ENCODE data around the gene TAF1B. TPM values are rescaled to one million over a fixed set of nuclear protein-coding genes. Genes with fewer than 3 reads are reported as not detected.

Gene TAF1B
- total RNA-seq, 1 experiment from 2014 or later, result 29.9 TPM

DNA sequence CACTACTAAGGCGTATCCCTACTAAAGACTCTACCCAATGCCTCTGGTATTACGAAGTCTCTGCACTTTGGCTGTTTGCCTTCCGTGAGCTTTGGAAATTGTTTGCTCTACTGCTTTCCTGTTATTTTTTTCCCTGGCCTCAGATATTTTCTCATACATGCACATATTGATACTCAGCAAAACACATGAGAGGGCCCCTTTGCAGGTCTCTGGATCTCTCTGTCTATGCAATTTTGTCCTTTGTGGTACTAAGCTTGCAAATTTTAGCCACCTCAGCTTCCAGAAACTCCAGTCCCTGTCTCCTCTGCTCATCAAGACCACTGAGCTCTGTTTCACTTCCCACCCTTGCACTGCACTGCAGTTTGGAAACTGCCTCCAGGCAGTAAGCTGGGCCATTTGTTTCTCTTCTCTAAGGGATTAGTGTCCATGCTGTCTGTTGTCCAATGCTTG, 46.6 kb downstream of the TAF1B start:
- TF ChIP-seq, protein P1, sequence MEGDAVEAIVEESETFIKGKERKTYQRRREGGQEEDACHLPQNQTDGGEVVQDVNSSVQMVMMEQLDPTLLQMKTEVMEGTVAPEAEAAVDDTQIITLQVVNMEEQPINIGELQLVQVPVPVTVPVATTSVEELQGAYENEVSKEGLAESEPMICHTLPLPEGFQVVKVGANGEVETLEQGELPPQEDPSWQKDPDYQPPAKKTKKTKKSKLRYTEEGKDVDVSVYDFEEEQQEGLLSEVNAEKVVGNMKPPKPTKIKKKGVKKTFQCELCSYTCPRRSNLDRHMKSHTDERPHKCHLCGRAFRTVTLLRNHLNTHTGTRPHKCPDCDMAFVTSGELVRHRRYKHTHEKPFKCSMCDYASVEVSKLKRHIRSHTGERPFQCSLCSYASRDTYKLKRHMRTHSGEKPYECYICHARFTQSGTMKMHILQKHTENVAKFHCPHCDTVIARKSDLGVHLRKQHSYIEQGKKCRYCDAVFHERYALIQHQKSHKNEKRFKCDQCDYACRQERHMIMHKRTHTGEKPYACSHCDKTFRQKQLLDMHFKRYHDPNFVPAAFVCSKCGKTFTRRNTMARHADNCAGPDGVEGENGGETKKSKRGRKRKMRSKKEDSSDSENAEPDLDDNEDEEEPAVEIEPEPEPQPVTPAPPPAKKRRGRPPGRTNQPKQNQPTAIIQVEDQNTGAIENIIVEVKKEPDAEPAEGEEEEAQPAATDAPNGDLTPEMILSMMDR (conservative IDR thresholded peaks at IDR 0.05), result no peak
- no peaks in the 10 kb centered on the region for H3K79me2 ChIP-seq (ENCODE audit: insufficient read depth, low read length)
- peaks cover 4 to 8% of the 10 kb centered on the region in 2 experiments for H3K4me1 Mint-ChIP-seq
- H3K27me3 Mint-ChIP-seq (ENCODE audit: low read depth), result no peaks in the 10 kb centered on the region
- H3K23ac ChIP-seq (ENCODE audit: insufficient read length, low read depth, low read length), result no peak overlapping the region
- H4K8ac ChIP-seq (replicated peaks; ENCODE audit: insufficient read length, low read depth, low read length), result no peak overlapping the region
- H4K91ac ChIP-seq (ENCODE audit: insufficient read length, low read depth, low read length), result no peak overlapping the region
- H2BK15ac ChIP-seq (ENCODE audit: low read depth, low read length), result no peak overlapping the region
- no CpG with 5 or more reads among the region's 3 CpGs for WGBS (ENCODE audit: extremely low coverage, insufficient read length, low lambda C conversion rate)
- no peak overlapping the region for H4K5ac ChIP-seq (ENCODE audit: insufficient read length, low read depth, low read length)
- H3K4me1 ChIP-seq (ENCODE audit: insufficient read depth, low read length), result no peaks in the 10 kb centered on the region
- H2BK120ac ChIP-seq (ENCODE audit: low read depth, low read length, poor library complexity, severe bottlenecking), result no peak overlapping the region
- H3K4ac ChIP-seq (ENCODE audit: low read depth, low read length), result no peak overlapping the region
- H3K14ac ChIP-seq (ENCODE audit: insufficient read depth, low read length), result no peak overlapping the region
- H2AK5ac ChIP-seq (ENCODE audit: insufficient read length, low read length), result no peak overlapping the region
- H2BK12ac ChIP-seq (ENCODE audit: insufficient read length, low read depth, low read length), result no peak overlapping the region
- no peak overlapping the region for H3K18ac ChIP-seq (ENCODE audit: insufficient read length, low read depth, low read length)
- H3K9me3 Mint-ChIP-seq, result peaks cover 7 to 12% of the 10 kb centered on the region in 2 experiments
- no peak overlapping the region for H2BK5ac ChIP-seq (ENCODE audit: insufficient read length, low read length)
- no peaks in the 10 kb centered on the region for H3K27me3 ChIP-seq (ENCODE audit: insufficient read depth, low read length)
- H3K27ac Mint-ChIP-seq, result peak overlapping the region; percentile 2 to 54 (median 34); a peak in 4 of 7 replicates
- H3K36me3 Mint-ChIP-seq (ENCODE audit: insufficient read depth in 1 of 3, low read depth in 3 of 3), result peaks cover 16 to 34% (median 32%) of the 10 kb centered on the region in 3 experiments
- no peak overlapping the region for H3K4me2 ChIP-seq (ENCODE audit: insufficient read depth, insufficient read length, low read length)
- H3K79me1 ChIP-seq (ENCODE audit: insufficient read depth, low read depth, low read length, poor library complexity, severe bottlenecking), result no peaks in the 10 kb centered on the region
- H2BK20ac ChIP-seq (ENCODE audit: low read depth, low read length, poor library complexity, severe bottlenecking), result no peak overlapping the region
- H3K23me2 ChIP-seq (ENCODE audit: insufficient read length, low read depth, low read length, poor library complexity, severe bottlenecking), result no peaks in the 10 kb centered on the region
- no peak overlapping the region for H3K27ac ChIP-seq (ENCODE audit: insufficient read length, low read depth, low read length)
- no peaks in the 10 kb centered on the region for H4K20me1 ChIP-seq (ENCODE audit: control insufficient read depth, insufficient read depth, insufficient read length)
- H3K9me3 ChIP-seq (ENCODE audit: control insufficient read depth, low read depth, low read length), result no peaks in the 10 kb centered on the region
- DNase-seq, result no peak
- no peak overlapping the region for H3T11ph ChIP-seq (ENCODE audit: low read length)
- H3K56ac ChIP-seq (ENCODE audit: insufficient read length, low read depth, low read length), result no peak overlapping the region
- no peak overlapping the region for H2AFZ ChIP-seq (ENCODE audit: low read length)
- no peak overlapping the region for H3K9ac ChIP-seq (ENCODE audit: extremely low read depth, insufficient read length, low read length)
- no peak overlapping the region for H3K4me3 Mint-ChIP-seq
